Suprapubic skin (tissue), 4 donors: ENCODE results near the gene HDAC7. TPM values are rescaled to one million over a fixed set of nuclear protein-coding genes. Genes with fewer than 3 reads are reported as not detected.

Source experiments
- DNase-seq, 2 donors: peaks; one replicate each; pipeline ENCODE4 v3.0.0-alpha.2; 2019; ENCODE audit warnings: low spot score in 2 of 2
- H3K27ac ChIP-seq: fragments of 200-600 bp; sonication (generic); one replicate; pipeline ENCODE4 v1.5.1; 2019
- H3K27me3 ChIP-seq: fragments of 200-600 bp; sonication (generic); one replicate; pipeline ENCODE4 v1.5.1; 2019
- H3K36me3 ChIP-seq: fragments of 200-600 bp; sonication (generic); one replicate; pipeline ENCODE4 v1.5.1; 2019
- H3K4me1 ChIP-seq: fragments of 200-600 bp; sonication (generic); one replicate; pipeline ENCODE4 v1.5.1; 2019
- H3K4me3 ChIP-seq: fragments of 200-600 bp; sonication (generic); one replicate; pipeline ENCODE4 v1.5.1; 2019; ENCODE audit warnings: mild to moderate bottlenecking
- H3K9me3 ChIP-seq: fragments of 200-600 bp; sonication (generic); one replicate; pipeline ENCODE4 v1.5.1; 2019
- EP300 ChIP-seq: sonication (generic); formaldehyde crosslinking; IDR thresholded peaks from one replicate; pipeline ENCODE4 v1.6.1; 2017; ENCODE audit warnings: antibody characterized with exemption
- POLR2A ChIP-seq, 2 donors: fragments of 450-650 bp; IDR thresholded peaks; one replicate each; pipeline ENCODE4 v1.6.1; 2017; ENCODE audit warnings: antibody characterized with exemption in 2 of 2, mild to moderate bottlenecking in 2 of 2, moderate library complexity in 2 of 2
- POLR2AphosphoS5 ChIP-seq, 3 donors: sonication (generic); formaldehyde crosslinking; IDR thresholded peaks; one replicate each; pipeline ENCODE4 v1.6.1; 2017; ENCODE audit warnings: antibody characterized with exemption in 3 of 3
- WGBS: methylation state at CpG from one replicate; pipeline ENCODE4 v1.1.5; 2018; 5-methylcytosine and 5-hydroxymethylcytosine counted together
- total RNA-seq, 4 donors: library from RNA; depleted of rRNA; stranded (reverse); fragments of >200 nt; gene quantifications; one replicate each; pipeline ENCODE4 v1.1.0, GENCODE V29; 2016
- TF ChIP-seq, protein P1 (sequence below), 2 donors: fragments of 200-600 bp in 1 of 2; fragments of 450-650 bp in 1 of 2; sonication (generic) in 1 of 2; IDR thresholded peaks; one replicate each; pipeline ENCODE4 v1.5.1; 2016 to 2019; ENCODE audit warnings: antibody characterized with exemption in 2 of 2, mild to moderate bottlenecking in 1 of 2, moderate library complexity in 1 of 2

HDAC7 gene
- total RNA-seq, 4 donors from 2014 or later = 47.9 to 152 (median 76.2) TPM

DNA sequence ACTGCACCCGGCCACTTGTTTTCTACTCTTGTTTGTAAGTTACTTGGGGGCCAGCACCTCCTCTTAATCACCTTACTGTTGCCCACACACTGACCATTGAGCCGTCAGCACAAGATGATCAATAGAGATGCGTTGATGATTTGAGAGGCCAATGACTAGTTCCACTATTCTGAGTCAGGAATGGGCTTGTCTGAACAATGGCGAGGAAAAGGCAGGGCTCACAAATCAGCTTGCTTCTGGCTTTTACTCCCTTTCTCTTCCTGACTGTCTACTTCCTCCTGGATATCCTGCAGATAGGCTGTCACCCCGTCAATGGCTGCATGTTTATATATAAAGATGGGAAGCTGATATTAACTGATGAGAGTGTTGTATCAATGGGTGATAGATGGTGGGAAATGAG lies 29.1 kb upstream of the HDAC7 start:
- TF ChIP-seq, protein P1, sequence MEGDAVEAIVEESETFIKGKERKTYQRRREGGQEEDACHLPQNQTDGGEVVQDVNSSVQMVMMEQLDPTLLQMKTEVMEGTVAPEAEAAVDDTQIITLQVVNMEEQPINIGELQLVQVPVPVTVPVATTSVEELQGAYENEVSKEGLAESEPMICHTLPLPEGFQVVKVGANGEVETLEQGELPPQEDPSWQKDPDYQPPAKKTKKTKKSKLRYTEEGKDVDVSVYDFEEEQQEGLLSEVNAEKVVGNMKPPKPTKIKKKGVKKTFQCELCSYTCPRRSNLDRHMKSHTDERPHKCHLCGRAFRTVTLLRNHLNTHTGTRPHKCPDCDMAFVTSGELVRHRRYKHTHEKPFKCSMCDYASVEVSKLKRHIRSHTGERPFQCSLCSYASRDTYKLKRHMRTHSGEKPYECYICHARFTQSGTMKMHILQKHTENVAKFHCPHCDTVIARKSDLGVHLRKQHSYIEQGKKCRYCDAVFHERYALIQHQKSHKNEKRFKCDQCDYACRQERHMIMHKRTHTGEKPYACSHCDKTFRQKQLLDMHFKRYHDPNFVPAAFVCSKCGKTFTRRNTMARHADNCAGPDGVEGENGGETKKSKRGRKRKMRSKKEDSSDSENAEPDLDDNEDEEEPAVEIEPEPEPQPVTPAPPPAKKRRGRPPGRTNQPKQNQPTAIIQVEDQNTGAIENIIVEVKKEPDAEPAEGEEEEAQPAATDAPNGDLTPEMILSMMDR (IDR thresholded peaks at IDR 0.05) = no peak
- no peak for TF ChIP-seq POLR2AphosphoS5 (IDR thresholded peaks at IDR 0.05)
- no peak for TF ChIP-seq EP300
- TF ChIP-seq POLR2A (IDR thresholded peaks at IDR 0.05) = no peak
- H3K4me1 ChIP-seq = peaks cover 44% of the 10 kb centered on the region
- no peak for DNase-seq
- H3K27me3 ChIP-seq = no peaks in the 10 kb centered on the region
- H3K36me3 ChIP-seq = peaks cover 10% of the 10 kb centered on the region
- 64% methylated on average over 5 of the region's 5 CpGs for WGBS
- no peak overlapping the region for H3K27ac ChIP-seq
- H3K9me3 ChIP-seq = no peaks in the 10 kb centered on the region
- H3K4me3 ChIP-seq = no peak overlapping the region

DNA sequence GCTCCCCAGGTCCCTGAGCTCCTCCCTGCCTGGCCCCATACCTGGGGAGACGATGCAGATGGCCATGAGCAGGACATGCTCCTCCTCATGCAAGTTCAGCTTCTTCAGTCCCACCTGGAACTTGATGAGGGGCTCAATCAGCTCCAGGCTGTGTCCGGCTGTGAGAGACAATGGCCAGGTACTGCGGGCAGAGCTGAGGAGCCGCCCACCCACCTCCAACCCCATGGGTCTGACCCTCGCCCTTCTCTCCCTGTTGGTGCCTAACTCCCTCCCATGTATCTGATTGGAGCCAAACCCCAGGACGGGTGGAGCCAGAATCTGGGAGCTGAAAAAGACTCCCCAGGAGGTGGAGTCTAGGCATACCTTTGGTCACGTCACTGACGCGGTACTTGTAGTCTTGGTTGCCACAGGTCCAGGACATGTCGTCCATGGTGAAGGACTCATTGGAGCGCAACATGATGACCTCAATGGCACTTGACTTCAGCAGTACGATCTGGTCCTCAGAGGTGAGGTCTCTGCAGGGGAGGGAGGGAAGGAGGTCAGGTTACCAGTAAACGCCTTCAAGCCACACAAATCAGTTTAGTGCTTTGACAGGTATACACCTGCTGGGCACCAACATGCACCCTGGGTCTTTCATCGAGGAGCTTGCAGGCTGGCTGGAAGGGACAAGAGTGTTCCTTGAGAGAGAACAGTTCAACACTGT lies 26.7 kb upstream of the HDAC7 start:
- no peak for DNase-seq
- H3K4me1 ChIP-seq = peaks cover 36% of the 10 kb centered on the region
- TF ChIP-seq POLR2AphosphoS5 (IDR thresholded peaks at IDR 0.05) = no peak
- TF ChIP-seq, protein P1 (IDR thresholded peaks at IDR 0.05) = no peak
- no peak for TF ChIP-seq EP300
- TF ChIP-seq POLR2A (IDR thresholded peaks at IDR 0.05) = no peak
- H3K36me3 ChIP-seq = peaks cover 8% of the 10 kb centered on the region
- no peaks in the 10 kb centered on the region for H3K9me3 ChIP-seq
- H3K27me3 ChIP-seq = no peaks in the 10 kb centered on the region
- WGBS = 90% methylated on average over 14 of the region's 14 CpGs
- H3K4me3 ChIP-seq = no peak overlapping the region
- no peak overlapping the region for H3K27ac ChIP-seq

DNA sequence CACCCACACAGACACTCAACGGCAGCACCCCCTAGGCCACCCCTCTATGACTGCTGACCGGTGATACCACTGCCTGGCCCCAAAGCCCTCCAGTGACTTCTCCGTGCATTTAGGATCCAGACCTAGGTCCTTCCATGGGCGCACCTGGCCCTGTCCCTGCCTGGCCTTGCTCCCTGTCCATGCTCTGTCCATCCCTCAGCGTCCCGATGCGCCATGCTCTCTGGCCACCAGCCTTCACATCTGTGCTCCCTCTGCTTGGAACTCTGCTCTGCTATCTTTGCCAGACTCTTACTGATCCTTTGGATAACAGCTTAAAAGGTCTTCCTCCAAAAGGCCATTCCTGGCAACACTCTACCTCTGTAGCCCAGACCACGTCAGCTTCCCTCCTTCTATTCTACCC lies 25.4 kb upstream of the HDAC7 start:
- Histone ChIP-seq H3K9me3 (no peaks in the 10 kb centered on the region), H3K27me3 (no peaks in the 10 kb centered on the region), H3K4me3 (no peak overlapping the region), H3K4me1 (peaks cover 26% of the 10 kb centered on the region), H3K27ac (peak overlapping the region; percentile 62), H3K36me3 (peaks cover 8% of the 10 kb centered on the region)
- no peak for DNase-seq
- no peak for TF ChIP-seq POLR2A (IDR thresholded peaks at IDR 0.05)
- TF ChIP-seq, protein P1 (IDR thresholded peaks at IDR 0.05) = no peak
- no peak for TF ChIP-seq POLR2AphosphoS5 (IDR thresholded peaks at IDR 0.05)
- TF ChIP-seq EP300 = no peak
- 75% methylated on average over 8 of the region's 8 CpGs for WGBS

DNA sequence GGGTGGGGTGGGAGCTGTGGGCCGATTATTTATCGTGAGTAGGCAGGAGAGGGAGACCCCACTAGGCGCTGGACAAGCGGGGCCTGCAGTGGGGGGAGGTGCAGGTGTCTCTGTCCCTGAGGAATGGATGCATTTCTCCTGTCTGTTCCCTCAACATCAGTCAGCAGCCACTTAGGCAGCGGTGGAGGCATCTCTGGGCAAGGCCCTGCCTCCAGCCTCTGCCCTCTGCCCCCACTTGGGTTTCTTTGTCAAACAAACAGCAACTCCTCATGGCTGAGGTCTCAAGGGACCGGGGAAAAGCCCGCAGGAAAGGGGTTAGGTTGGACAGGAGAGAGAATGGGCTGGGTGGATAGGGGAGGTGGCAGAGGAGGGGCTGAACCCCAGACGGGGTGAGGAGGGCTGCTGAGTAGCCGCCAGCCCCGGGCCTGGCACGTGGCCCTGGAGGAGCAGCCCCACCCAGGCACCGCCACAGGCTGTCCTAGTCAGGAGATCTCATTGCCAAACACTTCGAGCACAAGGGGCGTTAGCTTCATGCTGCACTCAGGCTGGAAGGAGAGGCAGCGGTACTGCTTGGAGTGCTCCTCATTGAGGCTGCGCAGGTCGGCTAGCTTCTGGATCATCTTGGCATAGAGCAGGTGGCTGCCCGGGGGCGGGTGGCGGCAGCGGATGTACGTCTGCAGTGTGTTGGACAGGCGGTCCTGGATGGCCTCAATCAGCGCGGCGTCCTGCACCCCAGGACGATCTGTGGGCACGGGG lies 24.7 kb upstream of the HDAC7 start:
- Histone ChIP-seq H3K9me3 (no peaks in the 10 kb centered on the region), H3K4me1 (peaks cover 27% of the 10 kb centered on the region), H3K27ac (peak overlapping the region; percentile 62), H3K36me3 (peaks cover 8% of the 10 kb centered on the region), H3K4me3 (no peak overlapping the region), H3K27me3 (no peaks in the 10 kb centered on the region)
- peak in 1 of 2 donors; percentile 89 for DNase-seq
- 44% methylated on average over 26 of the region's 28 CpGs for WGBS
- no peak for TF ChIP-seq EP300
- TF ChIP-seq POLR2A (IDR thresholded peaks at IDR 0.05) = no peak
- TF ChIP-seq, protein P1 (IDR thresholded peaks at IDR 0.05) = no peak
- no peak for TF ChIP-seq POLR2AphosphoS5 (IDR thresholded peaks at IDR 0.05)
